Liver (tissue), 3 donors: ENCODE measurements around the gene ST6GAL1.

Source experiments
- EGR1 ChIP-seq, 2 donors: IDR thresholded peaks; 2 replicates each; pipeline ENCODE4 v1.6.1; 2016 to 2018; ENCODE audit warnings: antibody characterized with exemption in 2 of 2, low read depth in 2 of 2
- FOXA1 ChIP-seq: IDR thresholded peaks from 2 replicates; pipeline ENCODE4 v1.6.1; 2016; ENCODE audit warnings: antibody characterized with exemption
- GABPA ChIP-seq, 2 donors: IDR thresholded peaks in 1 of 2; conservative IDR thresholded peaks in 1 of 2; 2 replicates each; pipeline ENCODE4 v1.6.1; 2016; ENCODE audit warnings: antibody characterized with exemption in 2 of 2, mild to moderate bottlenecking in 1 of 2, moderate library complexity in 1 of 2
- HNF4A ChIP-seq, 2 donors: conservative IDR thresholded peaks; 2 replicates each; pipeline ENCODE4 v1.6.1; 2016; ENCODE audit warnings: antibody characterized with exemption in 2 of 2, mild to moderate bottlenecking in 2 of 2
- HNF4G ChIP-seq: IDR thresholded peaks from 2 replicates; pipeline ENCODE4 v1.6.1; 2016; ENCODE audit warnings: antibody characterized with exemption
- JUND ChIP-seq, 2 donors: IDR thresholded peaks; 2 replicates each; pipeline ENCODE4 v1.6.1; 2016; ENCODE audit warnings: antibody characterized with exemption in 2 of 2
- RAD21 ChIP-seq, 2 donors: IDR thresholded peaks; 2 replicates each; pipeline ENCODE4 v1.6.1; 2016; ENCODE audit warnings: antibody characterized with exemption in 2 of 2, mild to moderate bottlenecking in 2 of 2
- TAF1 ChIP-seq: conservative IDR thresholded peaks from 2 replicates; pipeline ENCODE4 v1.6.1; 2016; ENCODE audit warnings: antibody characterized with exemption, mild to moderate bottlenecking
- YY1 ChIP-seq: IDR thresholded peaks from 2 replicates; pipeline ENCODE4 v1.6.1; 2016; ENCODE audit warnings: antibody characterized with exemption, mild to moderate bottlenecking
- TF ChIP-seq, protein P1 (sequence below): fragments of 150-350 bp; IDR thresholded peaks from 2 replicates; pipeline ENCODE4 v1.5.1; 2017; ENCODE audit warnings: improper control_type of control experiment, low read depth, low read length; ENCODE audit not compliant: missing input control
- TF ChIP-seq, protein P2 (sequence below): IDR thresholded peaks from 2 replicates; pipeline ENCODE4 v1.6.1; 2016; ENCODE audit warnings: antibody characterized with exemption
- TF ChIP-seq, protein P3 (sequence below): IDR thresholded peaks from 2 replicates; pipeline ENCODE4 v1.6.1; 2016; ENCODE audit warnings: antibody characterized with exemption
- TF ChIP-seq, protein P4 (sequence below): IDR thresholded peaks from 2 replicates; pipeline ENCODE4 v1.6.1; 2016; ENCODE audit warnings: antibody characterized with exemption, mild to moderate bottlenecking
- TF ChIP-seq, protein P5 (sequence below): IDR thresholded peaks from 2 replicates; pipeline ENCODE4 v1.6.1; 2016; ENCODE audit warnings: antibody characterized with exemption
- donor health status: healthy.
- donor health status: healthy.

DNA sequence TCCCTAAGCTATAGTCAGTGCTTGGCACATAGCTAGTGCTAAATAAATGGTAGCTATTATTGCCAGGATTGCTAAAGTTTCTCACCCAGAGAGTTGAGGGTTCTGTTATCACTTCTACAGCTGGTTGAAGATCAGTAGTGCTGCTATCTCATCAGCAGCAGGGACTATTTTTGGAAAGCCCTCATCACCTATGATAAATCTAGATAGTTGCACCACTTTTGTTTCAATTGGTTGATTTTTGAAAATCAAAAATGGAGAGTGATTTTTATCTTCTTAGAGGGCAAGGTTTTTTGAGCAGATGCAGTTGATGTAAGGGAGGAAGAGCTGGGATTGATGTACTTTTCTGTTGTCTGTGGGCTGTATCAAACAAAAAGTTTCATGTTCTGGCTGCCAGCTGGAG lies 101.6 kb downstream of the ST6GAL1 start:
- TF ChIP-seq, protein P1, sequence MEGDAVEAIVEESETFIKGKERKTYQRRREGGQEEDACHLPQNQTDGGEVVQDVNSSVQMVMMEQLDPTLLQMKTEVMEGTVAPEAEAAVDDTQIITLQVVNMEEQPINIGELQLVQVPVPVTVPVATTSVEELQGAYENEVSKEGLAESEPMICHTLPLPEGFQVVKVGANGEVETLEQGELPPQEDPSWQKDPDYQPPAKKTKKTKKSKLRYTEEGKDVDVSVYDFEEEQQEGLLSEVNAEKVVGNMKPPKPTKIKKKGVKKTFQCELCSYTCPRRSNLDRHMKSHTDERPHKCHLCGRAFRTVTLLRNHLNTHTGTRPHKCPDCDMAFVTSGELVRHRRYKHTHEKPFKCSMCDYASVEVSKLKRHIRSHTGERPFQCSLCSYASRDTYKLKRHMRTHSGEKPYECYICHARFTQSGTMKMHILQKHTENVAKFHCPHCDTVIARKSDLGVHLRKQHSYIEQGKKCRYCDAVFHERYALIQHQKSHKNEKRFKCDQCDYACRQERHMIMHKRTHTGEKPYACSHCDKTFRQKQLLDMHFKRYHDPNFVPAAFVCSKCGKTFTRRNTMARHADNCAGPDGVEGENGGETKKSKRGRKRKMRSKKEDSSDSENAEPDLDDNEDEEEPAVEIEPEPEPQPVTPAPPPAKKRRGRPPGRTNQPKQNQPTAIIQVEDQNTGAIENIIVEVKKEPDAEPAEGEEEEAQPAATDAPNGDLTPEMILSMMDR = no peak
- TF ChIP-seq TAF1 (no peak), GABPA (IDR thresholded peaks at IDR 0.05 in 1 of 2, conservative IDR thresholded peaks at IDR 0.05 in 1 of 2) (no peak), HNF4A (conservative IDR thresholded peaks at IDR 0.05) (no peak), HNF4G (no peak), YY1 (no peak), EGR1 (IDR thresholded peaks at IDR 0.05; ENCODE audit: low read depth in 2 of 2) (no peak), JUND (IDR thresholded peaks at IDR 0.05) (no peak), FOXA1 (no peak), RAD21 (IDR thresholded peaks at IDR 0.05) (no peak)
- TF ChIP-seq, protein P2, sequence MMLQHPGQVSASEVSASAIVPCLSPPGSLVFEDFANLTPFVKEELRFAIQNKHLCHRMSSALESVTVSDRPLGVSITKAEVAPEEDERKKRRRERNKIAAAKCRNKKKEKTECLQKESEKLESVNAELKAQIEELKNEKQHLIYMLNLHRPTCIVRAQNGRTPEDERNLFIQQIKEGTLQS = no peak
- TF ChIP-seq, protein P3, sequence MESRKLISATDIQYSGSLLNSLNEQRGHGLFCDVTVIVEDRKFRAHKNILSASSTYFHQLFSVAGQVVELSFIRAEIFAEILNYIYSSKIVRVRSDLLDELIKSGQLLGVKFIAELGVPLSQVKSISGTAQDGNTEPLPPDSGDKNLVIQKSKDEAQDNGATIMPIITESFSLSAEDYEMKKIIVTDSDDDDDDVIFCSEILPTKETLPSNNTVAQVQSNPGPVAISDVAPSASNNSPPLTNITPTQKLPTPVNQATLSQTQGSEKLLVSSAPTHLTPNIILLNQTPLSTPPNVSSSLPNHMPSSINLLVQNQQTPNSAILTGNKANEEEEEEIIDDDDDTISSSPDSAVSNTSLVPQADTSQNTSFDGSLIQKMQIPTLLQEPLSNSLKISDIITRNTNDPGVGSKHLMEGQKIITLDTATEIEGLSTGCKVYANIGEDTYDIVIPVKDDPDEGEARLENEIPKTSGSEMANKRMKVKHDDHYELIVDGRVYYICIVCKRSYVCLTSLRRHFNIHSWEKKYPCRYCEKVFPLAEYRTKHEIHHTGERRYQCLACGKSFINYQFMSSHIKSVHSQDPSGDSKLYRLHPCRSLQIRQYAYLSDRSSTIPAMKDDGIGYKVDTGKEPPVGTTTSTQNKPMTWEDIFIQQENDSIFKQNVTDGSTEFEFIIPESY = no peak
- TF ChIP-seq, protein P4, sequence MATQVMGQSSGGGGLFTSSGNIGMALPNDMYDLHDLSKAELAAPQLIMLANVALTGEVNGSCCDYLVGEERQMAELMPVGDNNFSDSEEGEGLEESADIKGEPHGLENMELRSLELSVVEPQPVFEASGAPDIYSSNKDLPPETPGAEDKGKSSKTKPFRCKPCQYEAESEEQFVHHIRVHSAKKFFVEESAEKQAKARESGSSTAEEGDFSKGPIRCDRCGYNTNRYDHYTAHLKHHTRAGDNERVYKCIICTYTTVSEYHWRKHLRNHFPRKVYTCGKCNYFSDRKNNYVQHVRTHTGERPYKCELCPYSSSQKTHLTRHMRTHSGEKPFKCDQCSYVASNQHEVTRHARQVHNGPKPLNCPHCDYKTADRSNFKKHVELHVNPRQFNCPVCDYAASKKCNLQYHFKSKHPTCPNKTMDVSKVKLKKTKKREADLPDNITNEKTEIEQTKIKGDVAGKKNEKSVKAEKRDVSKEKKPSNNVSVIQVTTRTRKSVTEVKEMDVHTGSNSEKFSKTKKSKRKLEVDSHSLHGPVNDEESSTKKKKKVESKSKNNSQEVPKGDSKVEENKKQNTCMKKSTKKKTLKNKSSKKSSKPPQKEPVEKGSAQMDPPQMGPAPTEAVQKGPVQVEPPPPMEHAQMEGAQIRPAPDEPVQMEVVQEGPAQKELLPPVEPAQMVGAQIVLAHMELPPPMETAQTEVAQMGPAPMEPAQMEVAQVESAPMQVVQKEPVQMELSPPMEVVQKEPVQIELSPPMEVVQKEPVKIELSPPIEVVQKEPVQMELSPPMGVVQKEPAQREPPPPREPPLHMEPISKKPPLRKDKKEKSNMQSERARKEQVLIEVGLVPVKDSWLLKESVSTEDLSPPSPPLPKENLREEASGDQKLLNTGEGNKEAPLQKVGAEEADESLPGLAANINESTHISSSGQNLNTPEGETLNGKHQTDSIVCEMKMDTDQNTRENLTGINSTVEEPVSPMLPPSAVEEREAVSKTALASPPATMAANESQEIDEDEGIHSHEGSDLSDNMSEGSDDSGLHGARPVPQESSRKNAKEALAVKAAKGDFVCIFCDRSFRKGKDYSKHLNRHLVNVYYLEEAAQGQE = no peak
- TF ChIP-seq, protein P5, sequence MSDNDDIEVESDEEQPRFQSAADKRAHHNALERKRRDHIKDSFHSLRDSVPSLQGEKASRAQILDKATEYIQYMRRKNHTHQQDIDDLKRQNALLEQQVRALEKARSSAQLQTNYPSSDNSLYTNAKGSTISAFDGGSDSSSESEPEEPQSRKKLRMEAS = no peak
